ENCODE measurements around the gene SSBP3. TPM values are rescaled to one million over a fixed set of nuclear protein-coding genes. Genes with fewer than 3 reads are reported as not detected.
A peak's percentile ranks its signal among the peaks of the same experiment; 100 is the strongest.

Gene SSBP3
- total RNA-seq, 1 donor from 2014 or later, result 44.0 TPM

GRCh38 chr1:54199765-54200518 lies 206.3 kb downstream of the SSBP3 start, which contains the start of the genes CYB5RL and MRPL37:
CYB5RL (minus strand) TSS chr1:54200030; CDS start chr1:54195616, 4,414 bp downstream.
MRPL37 (plus strand) TSS chr1:54200167; CDS start chr1:54200244, 77 bp downstream.
- TF ChIP-seq CTCF (IDR thresholded peaks at IDR 0.05), result no peak
- intact Hi-C loops (cut with DNase I), result no loop called here
- H3K27me3 ChIP-seq (ENCODE audit: low read depth), result no peaks in the 10 kb centered on the region
- H3K4me3 ChIP-seq, result peak within 1 kb of the TSS; percentile 99
- peak within 1 kb of the TSS; percentile 83 for H3K27ac ChIP-seq
- H3K9me3 ChIP-seq, result no peaks in the 10 kb centered on the region
- DNase-seq (peak; percentile 92), ATAC-seq (peak; percentile 98 to 100)
- peaks cover 18% of the 10 kb centered on the region for H3K36me3 ChIP-seq
- H3K4me1 ChIP-seq, result peaks cover 23% of the 10 kb centered on the region

- DNase-seq (no peak), ATAC-seq (peak in 1 of 2 donors; percentile 2)
- intact Hi-C loops (cut with DNase I), result no loop called here
- H3K27me3 ChIP-seq (ENCODE audit: low read depth), result no peaks in the 10 kb centered on the region
- H3K4me3 ChIP-seq, result peak overlapping the region; percentile 99
- no peak for TF ChIP-seq CTCF (IDR thresholded peaks at IDR 0.05)
- H3K9me3 ChIP-seq, result no peaks in the 10 kb centered on the region
- H3K4me1 ChIP-seq, result peaks cover 23% of the 10 kb centered on the region
- peaks cover 25% of the 10 kb centered on the region for H3K36me3 ChIP-seq
- peak overlapping the region; percentile 83 for H3K27ac ChIP-seq
Observed at GRCh38 chr1:54199151-54199764, 206.9 kb downstream of the SSBP3 start.

- H3K4me3 ChIP-seq, result no peak overlapping the region
- H3K9me3 ChIP-seq, result no peaks in the 10 kb centered on the region
- DNase-seq (no peak), ATAC-seq (no peak)
- peaks cover 51% of the 10 kb centered on the region for H3K36me3 ChIP-seq
- no peaks in the 10 kb centered on the region for H3K27me3 ChIP-seq (ENCODE audit: low read depth)
- H3K27ac ChIP-seq, result no peak overlapping the region
- intact Hi-C loops (cut with DNase I), result no loop called here
- TF ChIP-seq CTCF (IDR thresholded peaks at IDR 0.05), result no peak
- H3K4me1 ChIP-seq, result no peaks in the 10 kb centered on the region
Observed at GRCh38 chr1:54193453-54193852, 212.7 kb downstream of the SSBP3 start.

GRCh38 chr1:54191525-54191924 lies 214.7 kb downstream of the SSBP3 start:
- no peak for TF ChIP-seq CTCF (IDR thresholded peaks at IDR 0.05)
- H3K27me3 ChIP-seq (ENCODE audit: low read depth), result no peaks in the 10 kb centered on the region
- intact Hi-C loops (cut with DNase I), result no loop called here
- no peaks in the 10 kb centered on the region for H3K9me3 ChIP-seq
- peaks cover 54% of the 10 kb centered on the region for H3K36me3 ChIP-seq
- ATAC-seq, result no peak
- DNase-seq, result no peak
- H3K4me1 ChIP-seq, result no peaks in the 10 kb centered on the region
- no peak overlapping the region for H3K27ac ChIP-seq
- H3K4me3 ChIP-seq, result no peak overlapping the region

GRCh38 chr1:54190526-54190925 lies 215.7 kb downstream of the SSBP3 start:
- Histone ChIP-seq H3K4me1 (no peaks in the 10 kb centered on the region), H3K27ac (no peak overlapping the region), H3K27me3 (ENCODE audit: low read depth) (no peaks in the 10 kb centered on the region), H3K4me3 (no peak overlapping the region), H3K9me3 (no peaks in the 10 kb centered on the region), H3K36me3 (peaks cover 58% of the 10 kb centered on the region)
- intact Hi-C loops (cut with DNase I), result no loop called here
- DNase-seq (no peak), ATAC-seq (no peak)
- TF ChIP-seq CTCF (IDR thresholded peaks at IDR 0.05), result no peak

All from lower lobe of right lung (tissue), 2 donors.